Renal cortical epithelial cell (primary cell): ENCODE measurements around the gene SMARCA2. TPM values are rescaled to one million over a fixed set of nuclear protein-coding genes. Genes with fewer than 3 reads are reported as not detected.

Experiments used
- DNase-seq: peaks from one replicate; pipeline ENCODE4 v3.0.0-alpha.2; 2011; ENCODE audit warnings: low read depth
- total RNA-seq: library from RNA; depleted of rRNA; stranded (reverse); fragments of >200 nt; gene quantifications from 2 replicates; pipeline ENCODE4 v1.2.3, GENCODE V29; 2014

SMARCA2 gene
- total RNA-seq, 1 donor from 2014 or later: 186 TPM

DNA sequence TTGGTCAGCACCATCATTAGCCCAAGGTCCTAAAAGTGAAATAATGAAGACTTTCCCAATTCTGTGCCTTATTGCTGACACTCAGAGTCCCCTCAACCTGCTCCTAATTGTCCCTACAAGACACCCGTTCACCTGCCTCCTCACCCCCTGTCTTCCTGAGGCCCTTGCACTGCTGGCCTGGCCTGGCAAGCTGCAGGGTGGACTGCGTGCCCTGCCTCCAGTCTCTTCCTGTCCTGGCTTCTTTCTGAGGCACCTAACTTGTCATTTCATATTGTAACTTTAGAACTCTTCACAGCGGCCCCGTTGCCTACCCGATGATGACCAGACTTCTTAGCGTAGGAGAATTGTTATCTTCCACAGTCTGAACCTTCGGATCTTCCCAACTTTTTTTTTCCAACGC, 153.9 kb downstream of the SMARCA2 start:
- DNase-seq: no peak

DNA sequence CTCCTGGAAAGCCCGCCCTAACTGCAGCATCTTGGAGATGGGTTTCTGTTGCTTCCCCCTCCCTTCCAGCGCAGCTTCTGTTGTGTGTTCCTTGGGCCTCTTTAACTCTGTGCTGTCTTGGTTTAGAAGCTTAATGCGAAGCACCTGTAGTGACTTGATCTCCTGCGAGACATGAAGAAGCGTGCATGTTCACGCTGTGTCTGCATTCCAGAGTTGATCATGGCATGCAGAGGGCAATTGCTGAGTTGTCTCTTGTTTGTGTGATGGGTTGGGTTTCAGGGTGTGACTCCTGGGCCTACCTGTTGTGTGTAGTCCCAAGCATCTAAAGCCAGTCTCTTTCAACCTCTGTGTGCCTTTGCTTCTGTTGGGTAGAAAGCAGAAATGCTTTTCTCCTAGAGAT, 155.6 kb downstream of the SMARCA2 start:
- no peak for DNase-seq

- no peak for DNase-seq
These were observed 158.0 kb downstream of the SMARCA2 start for GRCh38 chr9:2173170-2173569.

DNA sequence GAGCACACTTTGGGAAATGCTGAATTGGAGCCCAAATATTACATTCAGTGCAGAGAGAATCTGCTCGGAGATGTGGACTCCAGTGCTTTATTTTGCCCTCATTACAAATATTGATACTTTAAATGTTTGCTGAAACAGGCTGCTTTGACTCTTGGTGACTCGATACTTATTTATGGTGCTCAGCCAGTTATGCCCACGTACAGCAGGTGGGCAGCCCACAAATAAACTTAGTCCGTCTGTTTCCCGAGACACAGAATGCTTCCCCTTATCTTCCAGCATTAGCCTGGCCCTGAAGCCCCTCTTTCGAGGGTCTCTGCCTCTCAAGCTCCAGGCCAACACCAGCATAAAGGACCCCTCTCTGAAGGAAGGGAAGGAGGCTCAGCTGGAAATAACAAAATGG, 158.7 kb downstream of the SMARCA2 start:
- no peak for DNase-seq

GRCh38 chr9:2174306-2174705, 159.2 kb downstream of the SMARCA2 start:
- no peak for DNase-seq

DNA sequence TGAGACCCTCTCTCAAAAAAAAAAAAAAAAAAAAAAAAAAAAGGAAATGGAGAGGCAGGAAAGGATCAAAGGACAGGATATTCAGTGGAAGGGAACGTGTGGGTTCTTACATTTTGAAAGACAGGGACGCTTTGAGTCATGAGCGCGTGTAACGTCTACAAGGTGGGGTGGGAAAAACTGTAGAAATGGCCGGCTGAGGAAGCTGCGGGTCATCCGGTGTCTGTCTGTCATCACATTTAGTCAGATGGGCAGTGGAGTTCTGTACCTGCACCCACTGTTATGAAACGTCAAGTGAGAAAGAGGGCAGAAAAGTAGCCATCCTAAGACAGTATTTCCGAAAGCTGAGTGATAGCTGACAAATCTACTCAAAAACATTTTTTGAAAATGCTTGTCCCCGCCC, 159.8 kb downstream of the SMARCA2 start:
- DNase-seq: no peak

DNA sequence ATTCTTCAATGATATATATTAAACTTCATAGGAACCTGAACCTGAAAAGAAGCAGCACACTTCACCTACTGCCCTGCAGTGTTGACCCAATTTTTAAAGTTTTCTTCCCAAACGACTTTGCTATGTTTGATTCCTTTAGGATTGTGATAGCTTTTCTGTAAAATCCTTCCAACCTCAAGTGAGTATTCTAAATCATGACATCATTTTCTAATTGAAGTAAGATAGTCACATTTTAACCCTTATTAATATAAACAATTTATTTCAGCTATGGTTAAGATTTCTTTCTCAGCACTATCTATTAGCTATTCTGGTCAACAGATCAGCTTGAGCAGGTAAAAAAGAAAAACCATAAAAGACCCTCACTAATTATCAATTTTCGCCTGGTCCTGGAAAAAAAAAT, 162.0 kb downstream of the SMARCA2 start:
- no peak for DNase-seq

GRCh38 chr9:2178034-2178734, 163.0 kb downstream of the SMARCA2 start:
- DNase-seq: no peak

DNA sequence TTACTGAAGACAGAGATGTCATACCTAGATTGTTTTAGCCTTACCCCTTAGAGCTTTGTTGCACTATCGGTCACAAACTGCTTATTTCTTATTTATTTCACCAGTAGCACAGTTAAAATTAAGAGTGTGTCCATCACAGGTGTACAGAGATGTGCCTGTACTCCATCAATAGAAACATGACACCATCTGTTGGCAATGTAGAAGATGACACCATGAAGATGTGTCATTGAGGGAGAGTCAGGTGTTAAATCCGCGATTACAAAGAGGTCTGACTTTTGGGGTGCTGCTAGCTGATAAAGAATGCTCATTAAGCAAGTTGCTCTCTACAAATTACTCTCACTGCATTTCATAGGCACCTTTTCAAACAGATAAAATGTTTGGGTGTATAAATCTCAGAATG, 164.4 kb downstream of the SMARCA2 start:
- DNase-seq: no peak

GRCh38 chr9:2180154-2180553, 165.0 kb downstream of the SMARCA2 start:
- DNase-seq: no peak

DNA sequence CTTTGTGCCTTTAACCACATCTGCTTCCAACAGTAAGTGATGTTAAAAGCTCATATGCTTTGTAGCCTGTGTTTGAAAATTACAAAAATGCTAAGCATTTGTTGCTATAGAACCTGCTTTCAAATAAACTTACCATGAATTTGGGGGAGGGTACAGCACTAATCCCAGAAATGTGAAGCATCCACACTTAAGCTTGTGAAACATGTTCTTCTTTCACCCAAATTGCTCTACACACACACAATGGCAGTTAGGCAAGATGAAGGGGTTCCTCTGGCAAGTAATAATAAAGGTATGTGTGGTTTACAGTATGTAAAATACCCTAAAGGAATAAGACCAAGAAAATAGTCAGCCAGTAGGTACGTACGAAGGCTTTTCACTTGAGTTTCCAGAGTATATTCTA, 165.6 kb downstream of the SMARCA2 start:
- DNase-seq: no peak

DNA sequence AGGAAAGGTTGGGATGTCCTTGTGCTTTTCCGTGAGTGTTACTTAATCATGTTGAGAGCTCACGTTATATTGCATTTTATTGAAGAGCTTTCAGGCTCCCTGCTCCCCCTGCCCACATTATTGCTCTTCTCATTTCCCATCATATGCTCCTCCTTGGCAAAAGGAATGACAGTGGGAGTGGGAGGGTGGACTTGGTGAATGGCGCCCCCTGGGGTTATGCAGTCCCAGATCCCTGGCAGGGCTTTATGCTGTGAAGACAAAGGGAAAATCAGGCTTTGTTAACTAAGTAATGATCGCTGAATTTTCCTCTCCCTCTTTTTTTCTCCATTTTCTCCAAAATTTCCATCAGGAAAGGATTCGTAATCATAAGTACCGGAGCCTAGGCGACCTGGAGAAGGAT, 166.6 kb downstream of the SMARCA2 start:
- DNase-seq: no peak

DNA sequence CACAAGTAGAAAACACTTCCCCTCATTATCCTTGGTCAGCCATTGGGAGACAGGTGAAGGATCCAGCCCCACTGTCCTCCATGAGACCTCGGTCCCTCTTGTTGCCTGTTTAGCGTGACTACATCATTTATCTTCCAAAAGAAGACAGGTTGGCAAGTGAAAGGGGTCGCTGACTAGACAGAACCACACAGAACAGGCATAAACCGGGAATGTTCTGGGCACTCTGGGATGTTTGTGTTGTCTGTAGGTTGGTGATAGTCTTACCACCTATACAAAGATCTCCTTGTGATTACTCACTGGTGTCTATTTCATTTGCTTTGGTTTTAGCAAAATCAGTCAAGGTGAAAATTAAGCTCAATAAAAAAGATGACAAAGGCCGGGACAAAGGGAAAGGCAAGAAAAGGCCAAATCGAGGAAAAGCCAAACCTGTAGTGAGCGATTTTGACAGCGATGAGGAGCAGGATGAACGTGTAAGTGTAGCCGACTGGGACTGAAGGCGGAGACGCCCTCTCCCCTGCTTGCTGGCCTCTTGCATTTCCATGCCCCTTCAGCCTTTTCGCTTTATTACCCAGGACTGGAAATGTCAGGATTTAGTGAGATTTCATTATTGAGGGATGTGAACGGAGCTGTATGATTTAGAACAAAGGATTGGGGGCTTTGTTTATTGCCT, 175.9 kb downstream of the SMARCA2 start:
- no peak for DNase-seq

DNA sequence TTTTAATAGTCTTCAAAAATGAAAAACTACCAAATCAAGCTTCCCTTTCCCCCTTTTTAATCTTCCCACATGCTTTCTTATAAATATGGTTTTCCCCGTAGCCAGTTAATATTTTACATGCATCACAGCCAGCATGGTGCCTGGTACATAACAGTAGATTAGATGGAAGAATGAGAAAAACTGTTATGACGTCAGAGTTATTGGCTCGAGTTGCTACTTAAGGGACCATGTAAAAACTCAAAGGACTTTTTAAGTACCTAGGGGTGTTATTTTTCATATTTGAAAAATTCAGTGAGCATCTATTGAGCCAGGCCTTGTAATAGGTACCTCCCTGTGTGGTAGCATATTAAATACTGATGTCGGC, 176.4 kb downstream of the SMARCA2 start:
- DNase-seq: no peak

GRCh38 chr9:2192356-2192979, 177.3 kb downstream of the SMARCA2 start:
- no peak for DNase-seq

GRCh38 chr9:2193552-2193951, 178.4 kb downstream of the SMARCA2 start:
- DNase-seq: peak; percentile 7

DNA sequence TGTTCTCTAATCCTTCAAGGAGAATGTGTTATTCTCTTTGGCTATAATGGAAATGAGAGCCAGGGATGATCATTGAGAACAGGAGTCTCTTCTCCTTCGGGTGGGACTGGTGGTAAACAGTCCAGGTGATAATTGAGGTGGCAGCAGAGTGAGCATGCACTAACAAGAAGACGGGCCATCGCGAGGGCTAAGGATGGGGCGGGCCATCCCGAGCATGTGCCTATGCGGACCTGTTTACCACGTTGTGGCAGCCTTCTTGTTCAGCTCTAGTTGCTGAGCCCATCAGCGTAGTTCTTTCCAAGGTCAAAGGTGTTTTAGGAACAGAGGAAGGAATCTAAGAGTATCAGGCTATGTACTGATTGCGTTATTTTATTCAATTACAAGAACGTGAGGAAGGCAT, 180.1 kb downstream of the SMARCA2 start:
- DNase-seq: no peak

DNA sequence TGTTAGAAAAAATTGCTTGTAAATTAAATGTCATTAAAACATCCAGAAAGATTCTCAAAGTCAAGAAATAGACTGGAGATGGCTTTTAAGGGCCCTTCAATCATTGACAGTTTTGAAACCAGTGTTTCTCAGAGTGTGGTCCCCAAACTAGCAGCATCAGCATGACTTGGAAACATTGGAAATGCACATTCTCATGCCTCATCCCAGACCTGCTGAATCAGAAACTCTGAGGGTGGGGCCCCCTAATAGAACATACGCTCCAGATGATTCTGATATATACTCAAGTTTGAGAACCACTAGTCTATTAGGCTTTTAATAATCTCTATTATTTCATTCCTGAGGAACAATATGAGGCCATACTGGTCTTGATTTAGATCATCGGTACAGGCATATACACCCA, 181.6 kb downstream of the SMARCA2 start:
- DNase-seq: no peak

DNA sequence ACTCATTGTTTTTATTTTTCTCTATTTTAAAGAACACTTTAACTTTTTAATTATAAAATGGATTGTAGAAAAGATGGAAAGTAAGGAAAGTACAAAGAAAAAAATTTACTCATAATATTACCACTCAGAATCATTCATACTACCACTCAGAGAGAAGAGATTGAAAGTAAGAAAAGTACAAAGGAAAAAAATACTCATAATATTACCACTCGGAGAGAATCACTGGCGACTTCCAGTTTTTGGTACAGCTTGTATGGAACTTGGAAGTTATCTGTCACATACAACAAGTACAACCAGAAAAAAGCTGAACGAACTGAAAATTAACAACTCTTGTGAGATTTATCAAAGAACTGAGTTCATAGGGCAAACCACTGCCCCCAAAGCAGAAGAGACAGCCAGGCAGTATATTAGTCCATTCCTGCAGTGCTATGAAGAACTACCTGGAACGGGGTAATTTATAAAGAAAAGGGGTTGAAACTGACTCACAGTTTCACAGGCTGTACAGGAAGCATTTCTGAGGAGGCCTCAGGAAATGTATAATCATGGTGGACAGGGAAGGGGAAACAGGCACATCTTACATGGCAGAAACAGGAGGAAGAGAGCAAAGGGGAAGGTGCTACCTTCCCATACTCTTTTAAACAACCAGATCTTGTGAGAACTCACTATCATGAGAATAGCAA, 183.9 kb downstream of the SMARCA2 start:
- no peak for DNase-seq

GRCh38 chr9:2199999-2200796, 185.1 kb downstream of the SMARCA2 start:
- no peak for DNase-seq

DNA sequence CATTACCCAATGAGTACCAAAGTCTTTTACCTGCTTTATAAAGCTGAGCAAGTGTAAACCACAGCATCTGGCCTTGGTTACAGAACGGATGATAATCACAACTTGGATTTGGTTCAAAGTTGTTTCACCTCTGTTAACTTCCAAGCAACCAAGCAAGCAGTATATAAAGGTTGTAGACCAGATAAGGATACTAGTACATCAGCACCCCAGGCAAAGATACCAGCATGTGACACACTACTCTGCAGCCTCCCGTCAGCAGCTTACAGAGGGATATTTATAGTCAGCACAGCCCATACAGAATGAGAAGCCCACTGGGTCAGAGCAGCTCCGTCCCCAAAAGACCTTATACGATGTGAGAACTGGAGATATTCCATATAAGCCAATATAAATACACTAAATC, 193.3 kb downstream of the SMARCA2 start:
- DNase-seq: no peak

DNA sequence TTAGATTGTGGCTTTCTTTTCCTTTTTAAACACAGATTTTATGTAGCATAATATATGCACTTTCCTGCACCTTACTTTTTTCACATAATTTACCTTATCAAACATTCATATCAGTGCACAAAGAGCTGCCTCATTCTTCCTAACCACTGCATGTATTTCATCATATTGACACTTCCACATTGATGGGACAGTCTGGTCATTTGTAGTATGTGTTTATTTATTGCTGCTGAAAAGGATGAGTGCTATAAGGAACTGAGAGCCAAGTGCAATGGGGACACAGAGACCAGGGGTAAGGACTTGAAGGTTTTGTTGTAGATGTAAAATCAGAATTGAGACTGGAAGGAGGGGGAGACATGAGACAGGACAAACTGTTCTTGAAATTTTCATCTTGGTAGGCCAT, 193.8 kb downstream of the SMARCA2 start:
- DNase-seq: no peak
